Measurements from ENCODE around the gene DISC1. TPM values are rescaled to one million over a fixed set of nuclear protein-coding genes. Genes with fewer than 3 reads are reported as not detected.

The DISC1 gene
- polyA plus RNA-seq, 1 experiment, result 5.4 TPM

GRCh38 chr1:231706934-231707333, 80.3 kb downstream of the DISC1 start:
- ChIA-PET POLR2A (no interaction called here), CTCF (interaction anchor here (0.6 kb wide), 1 partner anchor 50 kb away, joined by 3 read pairs; no protein-coding TSS in a partner anchor)
- no peak overlapping the region for H3K4me3 ChIP-seq (ENCODE audit: low read depth, low read length)
- no peak for TF ChIP-seq CTCF (IDR thresholded peaks at IDR 0.05; ENCODE audit: low read depth, low read length)
- DNase-seq (ENCODE audit: low read depth, low spot score), result no peak
- no peaks in the 10 kb centered on the region for H3K9me3 ChIP-seq (ENCODE audit: control insufficient read depth, insufficient read depth, low read length)
- H3K27ac ChIP-seq (ENCODE audit: low read depth, low read length), result no peak overlapping the region
- H3K27me3 ChIP-seq (ENCODE audit: control insufficient read depth, insufficient read depth, low read length), result no peaks in the 10 kb centered on the region

GRCh38 chr1:231707407-231707806, 80.8 kb downstream of the DISC1 start:
- no peak for DNase-seq (ENCODE audit: low read depth, low spot score)
- Histone ChIP-seq H3K9me3 (ENCODE audit: control insufficient read depth, insufficient read depth, low read length) (no peaks in the 10 kb centered on the region), H3K27me3 (ENCODE audit: control insufficient read depth, insufficient read depth, low read length) (no peaks in the 10 kb centered on the region), H3K27ac (ENCODE audit: low read depth, low read length) (no peak overlapping the region), H3K4me3 (ENCODE audit: low read depth, low read length) (no peak overlapping the region)
- ChIA-PET CTCF (interaction anchor here (0.6 kb wide), 1 partner anchor 49 kb away, joined by 3 read pairs; no protein-coding TSS in a partner anchor), POLR2A (no interaction called here)
- no peak for TF ChIP-seq CTCF (IDR thresholded peaks at IDR 0.05; ENCODE audit: low read depth, low read length)

GRCh38 chr1:231708394-231708793, 81.8 kb downstream of the DISC1 start:
- CTCF ChIA-PET, result interaction anchor here (1.4 kb wide), 1 partner anchor 49 kb away, joined by 5 read pairs; no protein-coding TSS in a partner anchor
- no peak overlapping the region for H3K27ac ChIP-seq (ENCODE audit: low read depth, low read length)
- no peak for TF ChIP-seq CTCF (IDR thresholded peaks at IDR 0.05; ENCODE audit: low read depth, low read length)
- no peak overlapping the region for H3K4me3 ChIP-seq (ENCODE audit: low read depth, low read length)
- DNase-seq (ENCODE audit: low read depth, low spot score), result no peak
- POLR2A ChIA-PET, result no interaction called here
- H3K27me3 ChIP-seq (ENCODE audit: control insufficient read depth, insufficient read depth, low read length), result no peaks in the 10 kb centered on the region
- H3K9me3 ChIP-seq (ENCODE audit: control insufficient read depth, insufficient read depth, low read length), result no peaks in the 10 kb centered on the region

GRCh38 chr1:231714440-231714839, 87.8 kb downstream of the DISC1 start:
- no peak for DNase-seq (ENCODE audit: low read depth, low spot score)
- Histone ChIP-seq H3K9me3 (ENCODE audit: control insufficient read depth, insufficient read depth, low read length) (no peaks in the 10 kb centered on the region), H3K27ac (ENCODE audit: low read depth, low read length) (no peak overlapping the region), H3K27me3 (ENCODE audit: control insufficient read depth, insufficient read depth, low read length) (no peaks in the 10 kb centered on the region), H3K4me3 (ENCODE audit: low read depth, low read length) (no peak overlapping the region)
- TF ChIP-seq CTCF (IDR thresholded peaks at IDR 0.05; ENCODE audit: low read depth, low read length), result no peak
- POLR2A ChIA-PET, result no interaction called here
- CTCF ChIA-PET, result no interaction called here

GRCh38 chr1:231715816-231716722, 89.5 kb downstream of the DISC1 start:
- H3K4me3 ChIP-seq (ENCODE audit: low read depth, low read length), result no peak overlapping the region
- H3K27me3 ChIP-seq (ENCODE audit: control insufficient read depth, insufficient read depth, low read length), result no peaks in the 10 kb centered on the region
- CTCF ChIA-PET, result no interaction called here
- no peak for DNase-seq (ENCODE audit: low read depth, low spot score)
- H3K9me3 ChIP-seq (ENCODE audit: control insufficient read depth, insufficient read depth, low read length), result no peaks in the 10 kb centered on the region
- no peak overlapping the region for H3K27ac ChIP-seq (ENCODE audit: low read depth, low read length)
- no peak for TF ChIP-seq CTCF (IDR thresholded peaks at IDR 0.05; ENCODE audit: low read depth, low read length)
- POLR2A ChIA-PET, result no interaction called here
